ENCODE measurements around the gene EXD1.

Gene EXD1

GRCh38 chr15:41218851-41219250 is 11.7 kb downstream of the EXD1 start:
- Histone ChIP-seq H3K4me2 (ENCODE audit: insufficient read depth, low read length) (no peak overlapping the region), H3K4me1 (ENCODE audit: insufficient read depth, low read length) (no peaks in the 10 kb centered on the region), H3K4me3 (ENCODE audit: low read depth in 1 of 2, low read length in 2 of 2) (no peak overlapping the region), H3K9ac (ENCODE audit: low read depth, low read length) (no peak overlapping the region), H3K27me3 (ENCODE audit: insufficient read depth, low read length, poor library complexity) (peaks cover 5% of the 10 kb centered on the region), H2AFZ (ENCODE audit: low read depth, low read length) (no peak overlapping the region), H3K79me2 (ENCODE audit: insufficient read depth, low read length) (no peaks in the 10 kb centered on the region), H3K9me3 (ENCODE audit: insufficient read depth, low read length, severe bottlenecking) (no peaks in the 10 kb centered on the region), H4K20me1 (ENCODE audit: insufficient read depth, low read length) (no peaks in the 10 kb centered on the region), H3K36me3 (ENCODE audit: insufficient read depth, low read length) (no peaks in the 10 kb centered on the region), H3K27ac (ENCODE audit: low read length) (no peak overlapping the region)
- DNase-seq (no peak), ATAC-seq (ENCODE audit: insufficient read depth, low read depth) (no peak)
- no peak for TF ChIP-seq EZH2 (IDR thresholded peaks at IDR 0.05; ENCODE audit: borderline replicate concordance, low read depth, low read length, severe bottlenecking)
- no peak for TF ChIP-seq CTCF (IDR thresholded peaks at IDR 0.05; ENCODE audit: borderline replicate concordance, extremely low read depth, low read length, poor library complexity, severe bottlenecking)

GRCh38 chr15:41215708-41216107 is 14.8 kb downstream of the EXD1 start:
- no peak overlapping the region for H3K9ac ChIP-seq (ENCODE audit: low read depth, low read length)
- no peak overlapping the region for H3K27ac ChIP-seq (ENCODE audit: low read length)
- no peak for ATAC-seq (ENCODE audit: insufficient read depth, low read depth)

GRCh38 chr15:41207687-41208448 is 22.7 kb downstream of the EXD1 start:
- no peaks in the 10 kb centered on the region for H4K20me1 ChIP-seq (ENCODE audit: insufficient read depth, low read length)
- H3K4me3 ChIP-seq (ENCODE audit: low read depth in 1 of 2, low read length in 2 of 2), result no peak overlapping the region
- H3K4me1 ChIP-seq (ENCODE audit: insufficient read depth, low read length), result no peaks in the 10 kb centered on the region
- no peak for TF ChIP-seq CTCF (IDR thresholded peaks at IDR 0.05; ENCODE audit: borderline replicate concordance, extremely low read depth, low read length, poor library complexity, severe bottlenecking)
- no peak for TF ChIP-seq EZH2 (IDR thresholded peaks at IDR 0.05; ENCODE audit: borderline replicate concordance, low read depth, low read length, severe bottlenecking)
- no peak overlapping the region for H2AFZ ChIP-seq (ENCODE audit: low read depth, low read length)
- no peak overlapping the region for H3K4me2 ChIP-seq (ENCODE audit: insufficient read depth, low read length)
- H3K9ac ChIP-seq (ENCODE audit: low read depth, low read length), result no peak overlapping the region
- DNase-seq, result no peak
- no peak overlapping the region for H3K27ac ChIP-seq (ENCODE audit: low read length)
- no peaks in the 10 kb centered on the region for H3K27me3 ChIP-seq (ENCODE audit: insufficient read depth, low read length, poor library complexity)
- no peak for ATAC-seq (ENCODE audit: insufficient read depth, low read depth)
- no peaks in the 10 kb centered on the region for H3K79me2 ChIP-seq (ENCODE audit: insufficient read depth, low read length)
- H3K9me3 ChIP-seq (ENCODE audit: insufficient read depth, low read length, severe bottlenecking), result no peaks in the 10 kb centered on the region
- no peaks in the 10 kb centered on the region for H3K36me3 ChIP-seq (ENCODE audit: insufficient read depth, low read length)

More at GRCh38 chr15:41215708-41216107, 14.8 kb downstream of the EXD1 start:
- Histone ChIP-seq H3K4me2 (ENCODE audit: insufficient read depth, low read length) (no peak overlapping the region), H3K27me3 (ENCODE audit: insufficient read depth, low read length, poor library complexity) (peaks cover 5% of the 10 kb centered on the region), H3K4me1 (ENCODE audit: insufficient read depth, low read length) (no peaks in the 10 kb centered on the region), H3K4me3 (ENCODE audit: low read depth in 1 of 2, low read length in 2 of 2) (no peak overlapping the region), H2AFZ (ENCODE audit: low read depth, low read length) (no peak overlapping the region), H3K9me3 (ENCODE audit: insufficient read depth, low read length, severe bottlenecking) (no peaks in the 10 kb centered on the region), H3K36me3 (ENCODE audit: insufficient read depth, low read length) (no peaks in the 10 kb centered on the region), H4K20me1 (ENCODE audit: insufficient read depth, low read length) (no peaks in the 10 kb centered on the region), H3K79me2 (ENCODE audit: insufficient read depth, low read length) (no peaks in the 10 kb centered on the region)
- TF ChIP-seq CTCF (IDR thresholded peaks at IDR 0.05; ENCODE audit: borderline replicate concordance, extremely low read depth, low read length, poor library complexity, severe bottlenecking), result no peak
- no peak for TF ChIP-seq EZH2 (IDR thresholded peaks at IDR 0.05; ENCODE audit: borderline replicate concordance, low read depth, low read length, severe bottlenecking)
- DNase-seq, result no peak

Data from DND-41 (cell line).